ENCODE data around the gene PYGL. TPM values are rescaled to one million over a fixed set of nuclear protein-coding genes. Genes with fewer than 3 reads are reported as not detected.

The PYGL gene
- 10 to 100 TPM; 31.0 to 43.7 (median 41.4) TPM for total RNA-seq
- long read RNA-seq, donor 1, transcript PYGL-201 (20 exons, 3,048 nt), result major isoform, 22 of 30 reads
- long read RNA-seq, donor 1, partial matches to known transcripts, result 1 of 30 reads
- long read RNA-seq, donor 1, other reads (novel, unspliced or antisense), result 5 of 30 reads
- long read RNA-seq, donor 2, transcript PYGL-201 (20 exons, 3,048 nt), result major isoform, 7 of 14 reads
- long read RNA-seq, donor 2, partial matches to known transcripts, result 2 of 14 reads
- long read RNA-seq, donor 2, other reads (novel, unspliced or antisense), result 3 of 14 reads

GRCh38 chr14:50943943-50944646 is at the start of gene PYGL:
TSS of gene PYGL (minus strand) at chr14:50944483. CDS start at chr14:50944403, 80 bp downstream.
- Histone ChIP-seq H3K4me3 (peak within 1 kb of the TSS; percentile 35), H3K9me3 (no peaks in the 10 kb centered on the region), H3K36me3 (ENCODE audit: low read depth) (no peaks in the 10 kb centered on the region), H3K4me1 (ENCODE audit: low read depth) (peaks cover under 1% of the 10 kb centered on the region)
- TF ChIP-seq CTCF (IDR thresholded peaks at IDR 0.05), result no peak
- peak; percentile 73 to 87 (median 86) for DNase-seq
- intact Hi-C loops (cut with DNase I, micrococcal nuclease), result no loop called here
- peak; percentile 94 for ATAC-seq

- no peaks in the 10 kb centered on the region for H3K9me3 ChIP-seq
- TF ChIP-seq CTCF (IDR thresholded peaks at IDR 0.05), result no peak
- intact Hi-C loops (cut with DNase I, micrococcal nuclease), result no loop called here
- no peak overlapping the region for H3K4me3 ChIP-seq
- H3K36me3 ChIP-seq (ENCODE audit: low read depth), result no peaks in the 10 kb centered on the region
- DNase-seq, result no peak
- H3K4me1 ChIP-seq (ENCODE audit: low read depth), result no peaks in the 10 kb centered on the region
- ATAC-seq, result no peak
Observed at GRCh38 chr14:50985859-50986331, 41.6 kb upstream of the PYGL start.

- no peak overlapping the region for H3K4me3 ChIP-seq
- TF ChIP-seq CTCF (IDR thresholded peaks at IDR 0.05), result no peak
- intact Hi-C loops (cut with DNase I, micrococcal nuclease), result no loop called here
- ATAC-seq, result no peak
- no peaks in the 10 kb centered on the region for H3K9me3 ChIP-seq
- DNase-seq, result no peak
- no peaks in the 10 kb centered on the region for H3K36me3 ChIP-seq (ENCODE audit: low read depth)
- H3K4me1 ChIP-seq (ENCODE audit: low read depth), result no peaks in the 10 kb centered on the region
Observed at GRCh38 chr14:50985124-50985858, 41.0 kb upstream of the PYGL start.

DNA sequence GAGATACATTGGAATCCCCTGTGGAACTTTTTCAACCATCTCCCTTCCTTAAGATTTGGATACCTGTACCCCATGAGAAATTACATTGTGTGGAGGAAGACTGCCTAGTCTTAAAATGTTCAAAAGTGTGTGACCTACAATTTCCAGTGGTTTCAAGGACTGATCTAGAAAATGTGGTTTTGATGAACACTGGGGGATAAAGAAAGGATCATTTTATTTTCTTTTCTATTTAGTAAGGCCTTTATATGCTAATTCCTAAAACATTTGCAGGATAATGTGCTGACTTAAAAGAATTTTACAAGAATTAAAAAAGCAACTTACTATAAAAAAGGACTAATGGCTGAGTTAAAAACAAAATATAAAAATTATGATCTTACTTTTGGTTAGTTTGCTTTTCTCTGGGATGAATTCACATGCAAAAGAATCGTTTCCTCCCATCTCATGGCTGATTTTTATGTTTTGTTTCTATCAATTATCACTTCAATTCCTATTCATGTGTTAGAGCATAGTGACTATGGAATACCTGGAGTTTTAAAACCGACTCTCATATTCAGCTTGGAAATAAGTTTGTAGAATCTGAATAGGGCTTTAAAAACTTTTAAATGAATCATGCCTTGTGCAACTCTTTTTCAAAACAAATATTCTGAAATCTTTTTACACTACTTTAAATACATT is 39.9 kb upstream of the PYGL start:
- Histone ChIP-seq H3K36me3 (ENCODE audit: low read depth) (no peaks in the 10 kb centered on the region), H3K4me1 (ENCODE audit: low read depth) (no peaks in the 10 kb centered on the region), H3K9me3 (no peaks in the 10 kb centered on the region), H3K4me3 (no peak overlapping the region)
- ATAC-seq (no peak), DNase-seq (no peak)
- no peak for TF ChIP-seq CTCF (IDR thresholded peaks at IDR 0.05)
- intact Hi-C loops (cut with DNase I, micrococcal nuclease), result no loop called here

Measured in mucosa of descending colon (tissue), 3 donors.